Prostate gland (tissue), 2 donors: Measurements from ENCODE around the gene ACTG2. TPM values are rescaled to one million over a fixed set of nuclear protein-coding genes. Genes with fewer than 3 reads are reported as not detected.
"Not testable (repeated sequence)": the region's sequence is repeated elsewhere in the genome, so short reads cannot be mapped to it uniquely, and the experiment has no call there.

Experiments used
- DNase-seq: peaks from one replicate; pipeline ENCODE4 v3.0.0-alpha.2; 2019; ENCODE audit warnings: low spot score
- H3K27ac ChIP-seq, 2 donors: fragments of 200-600 bp; sonication (generic); 2 replicates each; pipeline ENCODE4 v1.5.1; 2017 to 2019
- H3K27me3 ChIP-seq: fragments of 200-600 bp; sonication (generic); replicated peaks from 2 replicates; pipeline ENCODE4 v1.5.1; 2019; ENCODE audit not compliant: insufficient read depth
- H3K36me3 ChIP-seq, 2 donors: fragments of 200-600 bp; sonication (generic); 1 replicate in 1 of 2; 2 replicates in 1 of 2; pipeline versions ENCODE4 v1.5.1 to v1.8.1; 2017 to 2019
- H3K4me1 ChIP-seq: fragments of 200-600 bp; sonication (generic); replicated peaks from 2 replicates; pipeline ENCODE4 v1.5.1; 2019
- H3K4me3 ChIP-seq, 2 donors: fragments of 200-600 bp; sonication (generic); 2 replicates each; pipeline ENCODE4 v1.5.1; 2017 to 2019
- H3K9me3 ChIP-seq: fragments of 200-600 bp; sonication (generic); 2 replicates; pipeline ENCODE4 v1.5.1; 2017
- CTCF ChIP-seq, 4 experiments: fragments of 200-600 bp in 2 of 4; fragments of 450-650 bp in 2 of 4; sonication (generic) in 2 of 4; IDR thresholded peaks; 1 replicate in 3 of 4; 2 replicates in 1 of 4; pipeline ENCODE4 v1.5.1; 2016 to 2019; ENCODE audit warnings: antibody characterized with exemption in 4 of 4, mild to moderate bottlenecking in 2 of 4, moderate library complexity in 2 of 4
- POLR2A ChIP-seq: fragments of 450-650 bp; IDR thresholded peaks from one replicate; pipeline ENCODE4 v1.6.1; 2016; ENCODE audit warnings: antibody characterized with exemption, mild to moderate bottlenecking
- POLR2AphosphoS5 ChIP-seq: sonication (generic); formaldehyde crosslinking; IDR thresholded peaks from one replicate; pipeline ENCODE4 v1.6.1; 2017; ENCODE audit warnings: antibody characterized with exemption
- WGBS: methylation state at CpG from one replicate; pipeline ENCODE4 v1.1.5; 2018; 5-methylcytosine and 5-hydroxymethylcytosine counted together
- intact Hi-C: fragments of 100-400 bp; cut with DNase I; formaldehyde crosslinking; loops from one replicate; pipeline ENCODE4 v1.14.2; 2022
- total RNA-seq, 2 donors: library from RNA; depleted of rRNA; stranded (reverse); fragments of >200 nt; gene quantifications; one replicate each; pipeline ENCODE4 v1.1.0, GENCODE V29; 2016

ACTG2 gene
- total RNA-seq, 2 donors from 2014 or later, result 1,031 to 1,176 TPM

- no peaks in the 10 kb centered on the region for H3K9me3 ChIP-seq
- DNase-seq, result no peak
- intact Hi-C loops, result loop anchor here (5.0 kb wide), 1 partner anchor 59 kb away; no protein-coding TSS in a partner anchor
- H3K36me3 ChIP-seq, result no peaks in the 10 kb centered on the region
- H3K4me3 ChIP-seq, result no peak overlapping the region
- H3K27ac ChIP-seq, result no peak overlapping the region
- H3K4me1 ChIP-seq, result no peaks in the 10 kb centered on the region
- TF ChIP-seq POLR2A (no peak), POLR2AphosphoS5 (no peak), CTCF (IDR thresholded peaks at IDR 0.05) (no peak)
- no peaks in the 10 kb centered on the region for H3K27me3 ChIP-seq
These were observed 45.1 kb downstream of the ACTG2 start for GRCh38 chr2:73937899-73938298.

- intact Hi-C loops, result loop anchor here (5.0 kb wide), 1 partner anchor 58 kb away; no protein-coding TSS in a partner anchor
- WGBS, result 77% methylated on average over 5 of the region's 5 CpGs
These were observed 46.0 kb downstream of the ACTG2 start for GRCh38 chr2:73938718-73939352.

GRCh38 chr2:73939419-73939818 is 46.6 kb downstream of the ACTG2 start:
- peak; percentile 33 for DNase-seq
- H3K9me3 ChIP-seq, result no peaks in the 10 kb centered on the region
- intact Hi-C loops, result loop anchor here (5.0 kb wide), 1 partner anchor 58 kb away; no protein-coding TSS in a partner anchor
- TF ChIP-seq POLR2AphosphoS5 (peak; percentile 11), POLR2A (no peak), CTCF (IDR thresholded peaks at IDR 0.05) (peak in 2 of 4 experiments; percentile 35 to 48)
- WGBS, result 41% methylated on average over 2 of the region's 2 CpGs
- H3K27me3 ChIP-seq, result no peaks in the 10 kb centered on the region
- no peaks in the 10 kb centered on the region for H3K4me1 ChIP-seq
- H3K36me3 ChIP-seq, result no peaks in the 10 kb centered on the region
- H3K27ac ChIP-seq, result no peak overlapping the region
- H3K4me3 ChIP-seq, result no peak overlapping the region

More at GRCh38 chr2:73938718-73939352, 46.0 kb downstream of the ACTG2 start:
- Histone ChIP-seq H3K4me3 (no peak overlapping the region), H3K4me1 (no peaks in the 10 kb centered on the region), H3K36me3 (no peaks in the 10 kb centered on the region), H3K27ac (no peak overlapping the region), H3K9me3 (no peaks in the 10 kb centered on the region), H3K27me3 (no peaks in the 10 kb centered on the region)
- DNase-seq, result no peak
- no peak for TF ChIP-seq POLR2AphosphoS5
- no peak for TF ChIP-seq CTCF (IDR thresholded peaks at IDR 0.05)
- no peak for TF ChIP-seq POLR2A

- not testable (repeated sequence) for H3K27ac ChIP-seq, H3K4me1 ChIP-seq, H3K4me3 ChIP-seq, H3K36me3 ChIP-seq, H3K9me3 ChIP-seq, H3K27me3 ChIP-seq, DNase-seq
- WGBS, result 93% methylated on average over 1 of the region's 1 CpG
- intact Hi-C loops, result loop anchor here (5.0 kb wide), 1 partner anchor 47 kb away; no protein-coding TSS in a partner anchor
These were observed 47.3 kb downstream of the ACTG2 start for GRCh38 chr2:73940066-73940465.

GRCh38 chr2:73942664-73943063 is 49.9 kb downstream of the ACTG2 start:
- 51% methylated on average over 2 of the region's 2 CpGs for WGBS
- Histone ChIP-seq H3K27me3 (no peaks in the 10 kb centered on the region), H3K36me3 (no peaks in the 10 kb centered on the region), H3K4me1 (no peaks in the 10 kb centered on the region), H3K9me3 (no peaks in the 10 kb centered on the region), H3K27ac (no peak overlapping the region), H3K4me3 (no peak overlapping the region)
- no peak for DNase-seq
- intact Hi-C loops, result loop anchor here (5.0 kb wide), 1 partner anchor 45 kb away; no protein-coding TSS in a partner anchor
- no peak for TF ChIP-seq POLR2AphosphoS5

GRCh38 chr2:73944714-73945113 is 51.9 kb downstream of the ACTG2 start:
- no peaks in the 10 kb centered on the region for H3K4me1 ChIP-seq
- 87% methylated on average over 4 of the region's 4 CpGs for WGBS
- no peak overlapping the region for H3K4me3 ChIP-seq
- no peaks in the 10 kb centered on the region for H3K27me3 ChIP-seq
- H3K36me3 ChIP-seq, result no peaks in the 10 kb centered on the region
- H3K27ac ChIP-seq, result no peak overlapping the region
- no peak for DNase-seq
- H3K9me3 ChIP-seq, result no peaks in the 10 kb centered on the region
- intact Hi-C loops, result loop anchor here (5.0 kb wide), 1 partner anchor 43 kb away; no protein-coding TSS in a partner anchor
- TF ChIP-seq CTCF (IDR thresholded peaks at IDR 0.05) (no peak), POLR2A (no peak), POLR2AphosphoS5 (no peak)
